ENCODE results near the gene CLDND2.
"Not testable (repeated sequence)": the region's sequence is repeated elsewhere in the genome, so short reads cannot be mapped to it uniquely, and the experiment has no call there.

Gene CLDND2

DNA sequence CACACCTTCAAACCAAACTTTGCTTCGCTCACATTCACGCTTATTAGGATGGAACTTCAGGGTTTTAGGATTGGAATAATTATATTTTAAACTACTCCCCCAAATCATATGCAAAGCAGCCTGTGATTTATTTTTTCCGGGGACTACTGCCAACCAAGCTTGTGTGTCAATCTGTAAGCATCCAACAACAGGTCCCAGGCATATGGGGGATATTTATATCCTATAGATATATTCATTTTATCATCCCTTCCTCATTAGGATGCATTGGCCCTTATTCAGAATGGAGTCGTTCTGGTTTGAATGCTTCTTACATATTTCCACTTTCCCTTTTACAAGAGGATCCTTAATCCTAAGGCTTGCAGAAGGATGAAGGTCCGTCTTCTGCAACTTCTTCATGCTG is 30.4 kb upstream of the CLDND2 start:
- H3K36me3 ChIP-seq (ENCODE audit: control insufficient read depth in 1 of 2, insufficient read depth in 2 of 2, low read length in 2 of 2) = no peaks in the 10 kb centered on the region
- peaks cover 6% of the 10 kb centered on the region in 2 donors for H3K4me1 ChIP-seq (ENCODE audit: control insufficient read depth in 1 of 2, insufficient read depth in 2 of 2, low read length in 2 of 2)
- no peak overlapping the region for H3K9ac ChIP-seq (ENCODE audit: low read depth in 1 of 2, low read length in 2 of 2)
- H3K27me3 ChIP-seq (ENCODE audit: control insufficient read depth in 1 of 2, insufficient read depth in 2 of 2, low read length in 2 of 2) = no peaks in the 10 kb centered on the region
- peaks cover 6 to 11% of the 10 kb centered on the region in 2 donors for H3K9me3 ChIP-seq (ENCODE audit: control insufficient read depth in 1 of 2, low read length in 2 of 2)
- H3K27ac ChIP-seq (ENCODE audit: low read depth, low read length) = no peak overlapping the region
- no peak overlapping the region for H3K4me3 ChIP-seq (ENCODE audit: low read depth in 1 of 2, low read length in 2 of 2)

DNA sequence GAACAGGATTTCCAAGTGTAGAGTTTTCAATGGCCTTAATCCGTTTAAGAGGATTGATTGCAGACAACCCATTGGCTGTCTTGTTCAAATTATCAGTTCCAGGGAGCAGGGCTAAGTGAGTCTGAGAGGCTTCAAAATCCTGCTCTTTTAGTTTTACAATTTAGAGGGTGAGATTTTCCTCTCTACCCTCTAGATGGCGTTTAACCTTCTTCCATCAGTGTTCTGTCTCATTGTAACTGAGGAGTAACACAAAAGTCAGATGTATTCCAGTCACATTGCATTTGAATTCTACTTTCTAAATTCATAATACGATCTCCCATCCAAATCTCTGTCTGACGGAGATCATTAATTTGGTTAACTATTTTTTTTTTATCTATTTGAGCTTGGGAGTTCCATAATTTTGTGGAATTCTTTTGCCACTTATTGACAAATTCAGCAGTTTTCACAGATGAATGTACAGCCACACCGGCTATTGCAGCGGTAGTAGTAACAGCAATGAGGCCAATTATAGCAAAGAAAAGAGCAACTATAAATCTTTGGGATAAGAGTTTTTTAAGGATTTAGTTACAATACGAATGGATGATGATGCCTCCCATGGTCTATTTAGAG is 29.4 kb upstream of the CLDND2 start:
- no peaks in the 10 kb centered on the region for H3K36me3 ChIP-seq (ENCODE audit: control insufficient read depth in 1 of 2, insufficient read depth in 2 of 2, low read length in 2 of 2)
- peaks cover 6 to 11% of the 10 kb centered on the region in 2 donors for H3K9me3 ChIP-seq (ENCODE audit: control insufficient read depth in 1 of 2, low read length in 2 of 2)
- H3K27ac ChIP-seq (ENCODE audit: low read depth, low read length) = no peak overlapping the region
- H3K9ac ChIP-seq (ENCODE audit: low read depth in 1 of 2, low read length in 2 of 2) = no peak overlapping the region
- peaks cover 10 to 11% of the 10 kb centered on the region in 2 donors for H3K4me1 ChIP-seq (ENCODE audit: control insufficient read depth in 1 of 2, insufficient read depth in 2 of 2, low read length in 2 of 2)
- H3K4me3 ChIP-seq (ENCODE audit: low read depth in 1 of 2, low read length in 2 of 2) = no peak overlapping the region
- no peaks in the 10 kb centered on the region for H3K27me3 ChIP-seq (ENCODE audit: control insufficient read depth in 1 of 2, insufficient read depth in 2 of 2, low read length in 2 of 2)

DNA sequence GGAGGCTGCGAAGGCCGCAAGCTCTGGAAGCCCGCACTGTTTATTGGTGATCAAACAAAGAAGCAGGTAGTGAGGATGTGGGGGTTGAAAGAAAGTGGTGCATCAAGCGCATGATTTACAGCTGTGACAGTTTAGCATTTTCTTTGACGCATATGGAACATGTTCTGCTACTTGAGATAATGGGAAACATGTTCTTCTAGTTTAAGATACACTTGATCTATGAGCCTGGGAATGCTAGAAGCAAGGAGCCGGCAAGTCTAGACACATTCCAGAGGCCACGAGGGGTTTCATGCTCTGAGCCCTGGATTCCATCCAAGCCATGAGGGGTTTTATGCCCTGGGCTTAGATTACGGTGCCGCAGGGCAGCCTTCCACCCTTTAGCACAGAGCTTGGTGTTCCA is 28.6 kb upstream of the CLDND2 start:
- not testable (repeated sequence) for H3K27me3 ChIP-seq (ENCODE audit: control insufficient read depth in 1 of 2, insufficient read depth in 2 of 2, low read length in 2 of 2); H3K9ac ChIP-seq (ENCODE audit: low read depth in 1 of 2, low read length in 2 of 2); H3K36me3 ChIP-seq (ENCODE audit: control insufficient read depth in 1 of 2, insufficient read depth in 2 of 2, low read length in 2 of 2); H3K27ac ChIP-seq (ENCODE audit: low read depth, low read length); H3K9me3 ChIP-seq (ENCODE audit: control insufficient read depth in 1 of 2, low read length in 2 of 2); H3K4me3 ChIP-seq (ENCODE audit: low read depth in 1 of 2, low read length in 2 of 2)
- H3K4me1 ChIP-seq (ENCODE audit: control insufficient read depth in 1 of 2, insufficient read depth in 2 of 2, low read length in 2 of 2) = peaks cover 10 to 11% of the 10 kb centered on the region in 2 donors

DNA sequence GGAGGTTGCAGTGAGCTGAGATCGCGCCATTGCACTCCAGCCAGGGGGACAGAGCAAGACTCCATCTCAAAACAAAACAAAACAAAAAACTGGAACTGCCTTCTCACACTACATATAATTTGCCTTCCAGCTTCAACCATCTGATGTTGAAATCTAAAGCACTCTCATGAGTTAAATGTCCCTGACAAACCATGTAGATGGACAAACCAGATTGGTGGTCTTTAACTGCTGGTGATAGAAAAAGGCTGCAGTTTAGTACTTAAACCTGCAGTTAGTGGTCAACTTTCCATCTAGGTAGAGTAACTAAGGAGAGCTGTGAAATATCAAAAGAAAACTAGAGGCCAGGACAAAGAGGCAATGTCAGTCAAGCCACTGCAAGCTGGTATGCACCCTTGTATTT is 27.4 kb upstream of the CLDND2 start:
- no peak overlapping the region for H3K27ac ChIP-seq (ENCODE audit: low read depth, low read length)
- no peak overlapping the region for H3K9ac ChIP-seq (ENCODE audit: low read depth in 1 of 2, low read length in 2 of 2)
- H3K36me3 ChIP-seq (ENCODE audit: control insufficient read depth in 1 of 2, insufficient read depth in 2 of 2, low read length in 2 of 2) = no peaks in the 10 kb centered on the region
- H3K4me3 ChIP-seq (ENCODE audit: low read depth in 1 of 2, low read length in 2 of 2) = no peak overlapping the region
- H3K4me1 ChIP-seq (ENCODE audit: control insufficient read depth in 1 of 2, insufficient read depth in 2 of 2, low read length in 2 of 2) = peaks cover 11 to 13% of the 10 kb centered on the region in 2 donors
- H3K27me3 ChIP-seq (ENCODE audit: control insufficient read depth in 1 of 2, insufficient read depth in 2 of 2, low read length in 2 of 2) = no peaks in the 10 kb centered on the region
- H3K9me3 ChIP-seq (ENCODE audit: control insufficient read depth in 1 of 2, low read length in 2 of 2) = no peaks in the 10 kb centered on the region

DNA sequence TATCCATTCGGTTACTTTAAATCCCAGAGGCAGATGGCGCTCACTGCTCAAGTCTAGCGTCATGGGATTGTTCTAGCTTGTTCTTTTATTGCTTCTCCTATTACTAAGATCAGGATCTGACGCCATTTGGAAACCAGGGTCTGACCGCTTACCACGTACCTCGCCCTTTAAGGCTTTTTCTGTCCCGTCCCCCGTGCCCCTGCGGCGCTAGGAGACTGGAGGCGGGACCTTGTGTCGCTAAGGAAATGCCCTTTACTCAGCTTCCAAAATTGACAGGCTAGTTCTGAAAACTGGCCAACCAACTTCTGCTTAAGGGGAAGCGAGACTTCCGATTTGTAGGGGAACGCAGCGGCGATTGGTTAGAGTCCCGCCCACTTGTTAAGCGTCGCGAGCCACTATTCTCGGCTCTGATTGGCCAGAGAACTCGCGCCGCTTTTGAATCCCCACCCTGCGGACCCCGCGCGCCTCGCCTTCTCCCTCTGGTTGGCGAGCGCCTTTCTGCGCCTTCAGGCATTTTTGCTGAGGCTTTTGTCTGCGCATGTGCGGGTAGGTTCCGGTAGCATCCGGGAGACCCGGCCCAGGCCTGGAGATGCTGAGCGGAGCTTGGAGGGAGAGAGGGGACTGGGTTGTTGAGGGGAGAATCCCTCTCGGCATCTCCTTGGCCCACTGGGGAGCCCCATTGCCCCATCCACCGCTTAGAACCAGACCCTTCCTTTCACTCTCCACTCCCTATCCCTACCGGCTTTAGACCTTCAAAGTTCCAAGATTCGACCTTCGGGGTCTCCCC is 25.4 kb upstream of the CLDND2 start:
- Histone ChIP-seq H3K9ac (ENCODE audit: low read depth in 1 of 2, low read length in 2 of 2) (peak overlapping the region; percentile 21 to 70), H3K4me3 (ENCODE audit: low read depth in 1 of 2, low read length in 2 of 2) (peak overlapping the region; percentile 65 to 68), H3K27me3 (ENCODE audit: control insufficient read depth in 1 of 2, insufficient read depth in 2 of 2, low read length in 2 of 2) (no peaks in the 10 kb centered on the region), H3K27ac (ENCODE audit: low read depth, low read length) (peak overlapping the region; percentile 33), H3K36me3 (ENCODE audit: control insufficient read depth in 1 of 2, insufficient read depth in 2 of 2, low read length in 2 of 2) (no peaks in the 10 kb centered on the region), H3K4me1 (ENCODE audit: control insufficient read depth in 1 of 2, insufficient read depth in 2 of 2, low read length in 2 of 2) (peaks cover 16 to 17% of the 10 kb centered on the region in 2 donors), H3K9me3 (ENCODE audit: control insufficient read depth in 1 of 2, low read length in 2 of 2) (no peaks in the 10 kb centered on the region)

DNA sequence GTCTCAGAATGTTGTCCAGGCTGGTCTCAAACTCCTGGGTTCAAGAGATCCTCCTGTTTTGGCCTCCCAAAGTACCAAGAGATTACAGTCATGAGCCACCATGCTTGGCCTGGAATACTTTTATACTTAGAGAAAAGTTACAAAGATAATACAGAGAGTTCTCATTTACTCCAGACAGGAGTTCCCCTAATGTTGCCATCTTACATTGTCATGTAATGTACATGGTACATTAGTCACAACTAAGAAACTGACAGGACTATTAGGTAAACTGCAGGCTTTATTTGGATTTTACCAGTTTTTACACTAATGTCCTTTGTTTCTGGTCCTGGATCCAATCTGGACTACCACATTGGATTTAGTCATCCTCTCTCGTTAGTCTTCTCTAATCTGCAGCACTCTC is 23.9 kb upstream of the CLDND2 start:
- Histone ChIP-seq H3K4me1 (ENCODE audit: control insufficient read depth in 1 of 2, insufficient read depth in 2 of 2, low read length in 2 of 2) (peaks cover 16 to 17% of the 10 kb centered on the region in 2 donors), H3K36me3 (ENCODE audit: control insufficient read depth in 1 of 2, insufficient read depth in 2 of 2, low read length in 2 of 2) (no peaks in the 10 kb centered on the region), H3K9ac (ENCODE audit: low read depth in 1 of 2, low read length in 2 of 2) (no peak overlapping the region), H3K27ac (ENCODE audit: low read depth, low read length) (no peak overlapping the region), H3K4me3 (ENCODE audit: low read depth in 1 of 2, low read length in 2 of 2) (no peak overlapping the region), H3K27me3 (ENCODE audit: control insufficient read depth in 1 of 2, insufficient read depth in 2 of 2, low read length in 2 of 2) (no peaks in the 10 kb centered on the region), H3K9me3 (ENCODE audit: control insufficient read depth in 1 of 2, low read length in 2 of 2) (no peaks in the 10 kb centered on the region)

DNA sequence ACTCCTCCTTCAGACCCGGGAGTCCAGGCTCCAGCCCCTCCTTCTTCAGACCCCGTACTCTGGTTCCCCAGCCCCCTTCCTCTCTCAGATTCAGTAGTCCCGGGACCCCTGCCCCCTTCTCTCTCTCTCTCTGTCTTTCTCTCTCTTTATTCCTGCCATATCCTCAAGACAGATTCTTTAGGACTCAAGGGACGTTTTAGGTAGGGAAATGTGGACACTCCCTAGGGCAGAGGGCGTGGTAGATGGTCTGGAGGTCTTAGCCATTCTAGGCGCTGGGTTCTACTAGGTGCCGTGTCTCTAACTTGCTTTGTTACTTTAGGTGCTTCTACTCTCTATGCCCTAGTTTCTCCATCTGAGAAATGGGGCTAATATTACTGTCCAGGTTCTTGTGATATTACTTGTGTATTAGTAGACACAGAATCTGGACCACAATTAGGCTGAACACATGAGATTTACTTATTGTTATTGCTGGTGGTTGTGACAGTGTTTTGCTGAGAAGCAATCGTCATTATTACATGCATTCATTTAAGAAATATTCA is 22.3 kb upstream of the CLDND2 start:
- H3K9ac ChIP-seq (ENCODE audit: low read depth in 1 of 2, low read length in 2 of 2) = no peak overlapping the region
- H3K4me1 ChIP-seq (ENCODE audit: control insufficient read depth in 1 of 2, insufficient read depth in 2 of 2, low read length in 2 of 2) = peaks cover 16 to 17% of the 10 kb centered on the region in 2 donors
- no peaks in the 10 kb centered on the region for H3K36me3 ChIP-seq (ENCODE audit: control insufficient read depth in 1 of 2, insufficient read depth in 2 of 2, low read length in 2 of 2)
- H3K4me3 ChIP-seq (ENCODE audit: low read depth in 1 of 2, low read length in 2 of 2) = no peak overlapping the region
- H3K27ac ChIP-seq (ENCODE audit: low read depth, low read length) = no peak overlapping the region
- H3K9me3 ChIP-seq (ENCODE audit: control insufficient read depth in 1 of 2, low read length in 2 of 2) = no peaks in the 10 kb centered on the region
- H3K27me3 ChIP-seq (ENCODE audit: control insufficient read depth in 1 of 2, insufficient read depth in 2 of 2, low read length in 2 of 2) = no peaks in the 10 kb centered on the region

DNA sequence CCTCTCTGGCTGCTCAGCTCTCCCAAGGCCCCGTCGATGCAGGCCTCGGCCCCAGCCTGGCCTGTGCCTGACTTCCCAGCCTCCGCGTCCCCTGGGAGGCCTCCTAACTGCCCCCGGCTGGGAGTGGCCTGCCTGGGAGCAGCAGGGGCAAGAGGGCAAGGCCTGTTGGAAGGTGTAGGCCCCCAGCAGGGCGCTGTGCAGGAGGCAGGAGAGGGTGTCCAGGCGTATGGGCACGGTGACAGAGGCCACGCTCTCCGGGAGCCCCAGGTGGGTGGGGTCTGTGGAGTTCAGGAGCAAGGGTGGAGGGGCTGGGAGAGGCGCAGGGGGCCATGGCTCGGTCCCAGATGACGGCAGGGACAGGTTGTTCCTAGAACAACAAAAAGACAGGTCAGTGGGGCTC is 20.3 kb upstream of the CLDND2 start:
- H3K27me3 ChIP-seq (ENCODE audit: control insufficient read depth in 1 of 2, insufficient read depth in 2 of 2, low read length in 2 of 2) = no peaks in the 10 kb centered on the region
- no peaks in the 10 kb centered on the region for H3K36me3 ChIP-seq (ENCODE audit: control insufficient read depth in 1 of 2, insufficient read depth in 2 of 2, low read length in 2 of 2)
- H3K9ac ChIP-seq (ENCODE audit: low read depth in 1 of 2, low read length in 2 of 2) = no peak overlapping the region
- no peaks in the 10 kb centered on the region for H3K9me3 ChIP-seq (ENCODE audit: control insufficient read depth in 1 of 2, low read length in 2 of 2)
- H3K4me1 ChIP-seq (ENCODE audit: control insufficient read depth in 1 of 2, insufficient read depth in 2 of 2, low read length in 2 of 2) = peaks cover 10 to 11% of the 10 kb centered on the region in 2 donors
- H3K4me3 ChIP-seq (ENCODE audit: low read depth in 1 of 2, low read length in 2 of 2) = no peak overlapping the region
- no peak overlapping the region for H3K27ac ChIP-seq (ENCODE audit: low read depth, low read length)

DNA sequence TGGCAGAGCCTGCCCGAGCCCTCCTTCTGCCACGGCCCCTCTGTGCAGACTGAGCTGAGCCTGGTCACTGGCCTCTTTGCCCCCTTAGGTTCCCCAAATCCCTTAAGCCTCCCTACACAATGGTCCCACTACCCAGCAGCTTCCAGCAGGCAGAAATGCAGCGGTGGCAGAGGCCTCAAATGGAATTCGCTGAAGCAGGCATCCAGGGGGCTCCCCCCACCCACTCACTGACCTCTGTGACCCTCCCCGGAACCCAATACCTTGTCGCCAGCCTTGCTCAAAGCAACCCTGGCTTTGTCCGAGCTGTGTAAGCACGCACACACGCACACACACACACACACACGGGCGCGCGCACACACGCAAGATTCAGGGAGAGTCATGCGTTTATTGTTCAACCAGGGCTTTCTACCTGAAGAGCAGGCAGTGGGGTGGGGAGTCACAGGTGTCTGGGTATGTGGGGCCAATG is 19.2 kb upstream of the CLDND2 start, which contains the start of gene LIM2:
TSS of gene LIM2 (minus strand) at position 51 of the 466 bp plus-strand sequence. CDS start 531 bp downstream, outside the sequence.
- Histone ChIP-seq H3K27me3 (ENCODE audit: control insufficient read depth in 1 of 2, insufficient read depth in 2 of 2, low read length in 2 of 2) (no peaks in the 10 kb centered on the region), H3K27ac (ENCODE audit: low read depth, low read length) (no peak within 1 kb of the TSS), H3K9ac (ENCODE audit: low read depth in 1 of 2, low read length in 2 of 2) (no peak within 1 kb of the TSS), H3K4me3 (ENCODE audit: low read depth in 1 of 2, low read length in 2 of 2) (no peak within 1 kb of the TSS), H3K4me1 (ENCODE audit: control insufficient read depth in 1 of 2, insufficient read depth in 2 of 2, low read length in 2 of 2) (peaks cover 6 to 7% of the 10 kb centered on the region in 2 donors), H3K36me3 (ENCODE audit: control insufficient read depth in 1 of 2, insufficient read depth in 2 of 2, low read length in 2 of 2) (no peaks in the 10 kb centered on the region), H3K9me3 (ENCODE audit: control insufficient read depth in 1 of 2, low read length in 2 of 2) (no peaks in the 10 kb centered on the region)

DNA sequence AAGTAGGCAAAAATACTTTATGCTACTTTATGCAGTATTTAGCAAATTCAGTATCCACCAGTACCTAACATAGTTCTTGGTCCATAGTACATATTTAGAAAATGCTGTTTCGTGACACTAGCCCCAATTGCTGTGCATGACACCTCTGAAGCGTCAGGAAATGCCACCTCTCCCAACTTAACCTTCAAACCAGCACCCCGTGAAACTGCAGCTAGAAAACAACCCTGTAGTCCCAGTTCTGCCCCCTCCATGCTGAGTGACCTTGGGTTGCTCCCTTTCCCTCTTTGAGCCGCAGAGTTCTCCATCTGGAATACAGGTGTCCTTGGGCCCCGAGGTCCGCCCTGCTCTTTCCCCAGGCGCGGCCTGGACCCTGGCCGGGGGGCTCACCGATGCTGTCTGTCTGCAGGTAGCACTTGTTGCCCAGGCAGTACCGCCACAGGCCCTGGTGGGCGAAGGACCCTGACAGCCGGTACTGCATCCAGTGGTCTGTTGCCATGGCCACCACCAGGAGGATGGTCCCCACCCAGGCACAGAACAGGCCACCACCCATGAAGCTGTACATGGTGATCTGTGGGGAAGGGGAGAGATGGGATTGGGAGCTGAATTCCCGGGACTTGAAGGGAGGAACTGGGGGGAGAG is 18.2 kb upstream of the CLDND2 start:
- no peaks in the 10 kb centered on the region for H3K27me3 ChIP-seq (ENCODE audit: control insufficient read depth in 1 of 2, insufficient read depth in 2 of 2, low read length in 2 of 2)
- no peaks in the 10 kb centered on the region for H3K36me3 ChIP-seq (ENCODE audit: control insufficient read depth in 1 of 2, insufficient read depth in 2 of 2, low read length in 2 of 2)

More for the DNA sequence above, 18.2 kb upstream of the CLDND2 start:
- Histone ChIP-seq H3K9ac (ENCODE audit: low read depth in 1 of 2, low read length in 2 of 2) (no peak overlapping the region), H3K4me1 (ENCODE audit: control insufficient read depth in 1 of 2, insufficient read depth in 2 of 2, low read length in 2 of 2) (peaks cover 6 to 7% of the 10 kb centered on the region in 2 donors), H3K27ac (ENCODE audit: low read depth, low read length) (no peak overlapping the region), H3K9me3 (ENCODE audit: control insufficient read depth in 1 of 2, low read length in 2 of 2) (no peaks in the 10 kb centered on the region), H3K4me3 (ENCODE audit: low read depth in 1 of 2, low read length in 2 of 2) (no peak overlapping the region)

Measured in duodenal mucosa (tissue), 2 donors.